ENCODE measurements around the gene MSANTD2. TPM values are rescaled to one million over a fixed set of nuclear protein-coding genes. Genes with fewer than 3 reads are reported as not detected.

MSANTD2 gene
- total RNA-seq, 4 donors from 2014 or later, result 5.2 to 16.4 (median 6.7) TPM

DNA sequence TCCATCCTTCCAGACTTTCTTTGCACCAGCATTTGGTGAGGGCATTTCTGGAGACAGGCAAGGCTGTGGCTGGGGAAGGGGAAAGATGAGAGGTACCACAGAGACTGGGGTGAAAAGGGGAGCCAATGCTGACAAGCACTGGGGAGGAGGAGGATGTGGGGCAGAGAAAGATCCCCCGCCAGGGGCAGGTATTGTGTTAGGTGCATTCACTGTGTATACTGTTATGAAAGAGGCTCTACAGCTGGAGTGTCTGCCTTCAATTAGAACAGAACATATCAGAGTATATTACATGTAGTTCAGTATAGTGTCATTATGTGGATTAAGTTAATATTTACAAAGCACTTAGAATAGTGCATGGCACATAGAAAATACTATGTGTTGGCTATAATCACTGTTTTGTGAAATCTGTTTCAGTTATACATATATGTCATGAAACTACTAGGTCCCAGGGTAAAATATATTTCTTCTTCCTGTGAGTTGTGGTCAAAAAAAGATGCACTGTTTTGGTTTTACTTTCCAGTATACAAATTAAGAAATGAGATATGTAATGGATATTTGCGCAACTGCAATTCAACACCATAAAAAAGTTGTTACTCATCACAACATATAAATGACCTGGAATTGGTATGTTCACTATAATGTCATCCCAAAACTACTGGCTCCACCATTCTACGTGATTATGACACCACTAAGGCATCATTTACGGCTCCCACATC, 8.4 kb downstream of the MSANTD2 start:
- Histone ChIP-seq H3K9me3 (no peaks in the 10 kb centered on the region), H3K4me3 (no peak overlapping the region), H3K36me3 (no peaks in the 10 kb centered on the region), H3K4me1 (peaks cover 0 to 13% (median 0%) of the 10 kb centered on the region in 3 donors), H3K27me3 (no peaks in the 10 kb centered on the region), H3K27ac (no peak overlapping the region)
- TF ChIP-seq, protein P1, sequence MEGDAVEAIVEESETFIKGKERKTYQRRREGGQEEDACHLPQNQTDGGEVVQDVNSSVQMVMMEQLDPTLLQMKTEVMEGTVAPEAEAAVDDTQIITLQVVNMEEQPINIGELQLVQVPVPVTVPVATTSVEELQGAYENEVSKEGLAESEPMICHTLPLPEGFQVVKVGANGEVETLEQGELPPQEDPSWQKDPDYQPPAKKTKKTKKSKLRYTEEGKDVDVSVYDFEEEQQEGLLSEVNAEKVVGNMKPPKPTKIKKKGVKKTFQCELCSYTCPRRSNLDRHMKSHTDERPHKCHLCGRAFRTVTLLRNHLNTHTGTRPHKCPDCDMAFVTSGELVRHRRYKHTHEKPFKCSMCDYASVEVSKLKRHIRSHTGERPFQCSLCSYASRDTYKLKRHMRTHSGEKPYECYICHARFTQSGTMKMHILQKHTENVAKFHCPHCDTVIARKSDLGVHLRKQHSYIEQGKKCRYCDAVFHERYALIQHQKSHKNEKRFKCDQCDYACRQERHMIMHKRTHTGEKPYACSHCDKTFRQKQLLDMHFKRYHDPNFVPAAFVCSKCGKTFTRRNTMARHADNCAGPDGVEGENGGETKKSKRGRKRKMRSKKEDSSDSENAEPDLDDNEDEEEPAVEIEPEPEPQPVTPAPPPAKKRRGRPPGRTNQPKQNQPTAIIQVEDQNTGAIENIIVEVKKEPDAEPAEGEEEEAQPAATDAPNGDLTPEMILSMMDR (IDR thresholded peaks at IDR 0.05), result no peak
- no peak for TF ChIP-seq POLR2A (IDR thresholded peaks at IDR 0.05)
- intact Hi-C loops (cut with DNase I), result no loop called here
- no peak for DNase-seq
- 79 to 82% methylated on average over 4 of the region's 4 CpGs for WGBS, 2 donors

DNA sequence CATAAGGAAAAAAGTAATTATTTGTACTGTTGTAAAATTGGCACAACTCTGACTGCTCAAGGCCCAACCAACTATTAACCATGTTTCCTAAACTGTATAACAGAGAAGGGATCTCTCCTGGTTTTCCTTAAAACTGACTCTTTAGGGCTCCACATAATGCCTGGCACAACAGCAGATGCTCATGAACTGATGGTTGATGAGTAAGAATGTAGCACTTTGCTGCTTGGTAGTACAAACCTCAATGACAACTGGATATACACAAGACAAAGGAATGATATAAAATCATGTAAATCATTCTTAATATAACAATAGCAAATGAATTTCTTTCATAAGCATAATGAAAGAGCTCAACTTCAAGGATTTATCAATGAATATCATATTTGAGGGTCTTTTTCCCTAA, 11.7 kb downstream of the MSANTD2 start:
- intact Hi-C loops (cut with DNase I), result no loop called here
- no peak overlapping the region for H3K27ac ChIP-seq
- no peak for TF ChIP-seq POLR2A (IDR thresholded peaks at IDR 0.05)
- TF ChIP-seq, protein P1 (IDR thresholded peaks at IDR 0.05), result no peak

DNA sequence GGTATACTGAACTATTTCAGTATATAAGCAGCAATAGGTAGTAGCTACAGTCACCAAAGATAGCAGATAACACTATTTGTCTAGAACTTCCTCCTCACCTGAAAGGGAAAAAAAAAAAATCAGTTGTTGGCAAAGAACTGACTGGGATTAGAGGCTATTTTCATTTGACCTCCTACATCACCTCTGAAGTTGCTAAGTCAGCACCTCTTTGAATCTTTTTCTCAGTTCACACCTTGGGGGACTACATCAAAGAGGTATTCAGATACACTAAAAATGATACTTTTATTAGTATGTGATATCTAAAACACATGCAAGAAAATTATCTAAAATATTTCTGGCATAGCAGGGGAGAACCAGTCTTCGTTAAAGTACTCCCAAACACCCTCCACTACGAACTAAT, 16.2 kb downstream of the MSANTD2 start:
- TF ChIP-seq, protein P1 (IDR thresholded peaks at IDR 0.05), result no peak
- TF ChIP-seq POLR2A (IDR thresholded peaks at IDR 0.05), result no peak
- no peak overlapping the region for H3K4me3 ChIP-seq
- H3K4me1 ChIP-seq, result peaks cover 0 to 19% (median 1%) of the 10 kb centered on the region in 3 donors
- no peaks in the 10 kb centered on the region for H3K9me3 ChIP-seq
- 98 to 100% methylated on average over 2 of the region's 2 CpGs for WGBS, 2 donors
- H3K36me3 ChIP-seq, result no peaks in the 10 kb centered on the region
- no peak for DNase-seq
- no peaks in the 10 kb centered on the region for H3K27me3 ChIP-seq
- intact Hi-C loops (cut with DNase I), result no loop called here
- H3K27ac ChIP-seq, result no peak overlapping the region

More for the DNA sequence above, 11.7 kb downstream of the MSANTD2 start:
- no peaks in the 10 kb centered on the region for H3K36me3 ChIP-seq
- peaks cover 0 to 8% (median 0%) of the 10 kb centered on the region in 3 donors for H3K4me1 ChIP-seq
- H3K4me3 ChIP-seq, result no peak overlapping the region
- H3K9me3 ChIP-seq, result no peaks in the 10 kb centered on the region
- H3K27me3 ChIP-seq, result no peaks in the 10 kb centered on the region
- DNase-seq, result no peak

DNA sequence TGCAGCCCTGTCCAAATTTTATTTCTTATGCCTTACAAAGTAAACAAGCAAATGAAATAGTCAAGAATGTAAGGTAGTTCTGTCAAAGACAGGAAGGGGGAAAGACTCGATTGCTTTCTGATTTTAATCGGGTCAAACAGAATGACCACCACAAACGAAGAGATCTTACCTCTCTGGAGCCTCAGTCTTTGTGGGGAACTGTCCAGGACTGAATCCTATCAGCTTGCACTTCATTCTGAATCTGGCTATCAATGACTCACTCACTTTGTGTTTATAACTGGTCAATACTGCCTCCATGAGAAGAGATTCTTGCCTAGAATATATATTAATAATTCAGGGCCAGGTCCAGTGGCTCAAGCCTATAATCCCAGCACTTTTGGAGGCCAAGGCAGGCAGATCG, 17.2 kb downstream of the MSANTD2 start:
- Histone ChIP-seq H3K27ac (no peak overlapping the region), H3K27me3 (no peaks in the 10 kb centered on the region), H3K4me3 (no peak overlapping the region), H3K4me1 (peaks cover 0 to 30% (median 7%) of the 10 kb centered on the region in 3 donors), H3K9me3 (no peaks in the 10 kb centered on the region), H3K36me3 (no peaks in the 10 kb centered on the region)
- DNase-seq, result no peak
- no peak for TF ChIP-seq POLR2A (IDR thresholded peaks at IDR 0.05)
- TF ChIP-seq, protein P1 (IDR thresholded peaks at IDR 0.05), result no peak
- WGBS, 2 donors, result 71 to 86% methylated on average over 3 to 4 of the region's 4 CpGs
- intact Hi-C loops (cut with DNase I), result no loop called here

DNA sequence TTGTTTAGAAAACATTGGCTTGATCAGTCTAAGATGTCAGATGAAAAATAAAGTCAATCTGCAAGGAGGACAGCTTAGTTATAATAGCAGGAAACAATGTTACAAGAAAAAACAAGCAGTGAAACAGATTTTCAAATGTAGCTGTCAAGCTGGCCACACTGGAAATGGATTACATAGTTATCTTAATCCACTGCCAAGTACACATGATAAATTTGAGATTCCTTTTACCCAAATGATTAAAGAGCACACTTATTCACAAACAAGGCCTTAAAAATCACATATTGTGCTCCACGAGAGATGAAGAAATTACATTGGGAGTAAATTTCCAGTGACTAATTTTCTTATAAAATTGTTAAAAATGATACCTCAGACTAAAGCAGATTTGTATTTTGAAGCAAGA, 20.6 kb downstream of the MSANTD2 start:
- WGBS, 2 donors, result 27 to 50% methylated on average over 1 of the region's 1 CpG
- H3K4me3 ChIP-seq, result no peak overlapping the region

More for the DNA sequence above, 20.6 kb downstream of the MSANTD2 start:
- no peaks in the 10 kb centered on the region for H3K9me3 ChIP-seq
- TF ChIP-seq, protein P1 (IDR thresholded peaks at IDR 0.05), result no peak
- no peak for TF ChIP-seq POLR2A (IDR thresholded peaks at IDR 0.05)
- H3K36me3 ChIP-seq, result no peaks in the 10 kb centered on the region
- no peaks in the 10 kb centered on the region for H3K27me3 ChIP-seq
- DNase-seq, result no peak
- peak overlapping the region in 3 of 4 donors; percentile 38 to 68 (median 57) for H3K27ac ChIP-seq
- intact Hi-C loops (cut with DNase I), result no loop called here
- peaks cover 0 to 35% (median 7%) of the 10 kb centered on the region in 3 donors for H3K4me1 ChIP-seq

All from esophagus squamous epithelium (tissue), 5 donors.